Measurements from ENCODE around the gene TIMM23.
"Not testable (repeated sequence)": the region's sequence is repeated elsewhere in the genome, so short reads cannot be mapped to it uniquely, and the experiment has no call there.

The TIMM23 gene

DNA sequence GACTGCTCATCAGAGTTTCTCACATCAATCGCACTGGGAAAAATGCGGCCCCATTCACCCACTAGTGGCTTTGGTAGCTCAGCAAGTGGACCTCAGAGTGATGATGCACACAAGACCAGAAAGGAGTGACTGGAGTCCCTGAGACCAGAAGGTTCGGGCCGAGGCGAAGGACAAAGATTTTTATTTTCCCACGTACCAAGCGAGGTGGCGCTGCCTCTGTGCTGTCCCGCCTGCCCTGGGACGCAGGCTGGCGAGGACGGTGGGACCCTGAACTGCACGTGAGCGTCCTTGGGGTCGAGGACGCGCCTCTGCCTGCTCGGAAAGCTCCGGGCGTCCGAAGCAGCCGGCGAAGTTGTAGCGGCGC is 565 bp upstream of the TIMM23 start:
- intact Hi-C loops (cut with micrococcal nuclease); H3K27me3 Mint-ChIP-seq; H3K9me3 Mint-ChIP-seq: not testable (repeated sequence)
- Mint-ChIP-seq H3K27ac (peak overlapping the region; percentile 94), H3K4me1 (ENCODE audit: low read depth) (peaks cover 39% of the 10 kb centered on the region), H3K36me3 (ENCODE audit: low read depth) (peaks cover 39% of the 10 kb centered on the region), H3K4me3 (peak overlapping the region; percentile 100)

DNA sequence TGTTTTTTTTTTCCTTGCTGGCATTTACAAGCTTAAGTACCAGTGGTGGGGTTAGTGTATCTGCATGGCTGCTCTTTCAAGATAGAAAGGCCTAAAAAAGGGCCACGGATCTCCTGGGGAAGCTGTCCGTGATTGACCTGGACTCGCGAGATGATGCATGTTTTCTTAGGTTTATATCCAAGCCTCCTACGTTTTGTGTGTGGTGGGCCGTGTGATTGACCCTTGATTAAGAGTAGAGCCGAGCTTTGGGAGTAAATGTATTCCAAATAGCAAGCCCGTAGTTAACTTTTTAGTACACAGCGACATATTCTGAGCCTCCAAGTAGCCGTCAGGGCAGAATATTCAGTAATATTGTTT is 502 bp downstream of the TIMM23 start:
- intact Hi-C loops (cut with micrococcal nuclease); H3K27me3 Mint-ChIP-seq; H3K9me3 Mint-ChIP-seq: not testable (repeated sequence)
- H3K27ac Mint-ChIP-seq: peak overlapping the region; percentile 94
- H3K36me3 Mint-ChIP-seq (ENCODE audit: low read depth): peaks cover 39% of the 10 kb centered on the region
- H3K4me3 Mint-ChIP-seq: peak overlapping the region; percentile 100
- peaks cover 34% of the 10 kb centered on the region for H3K4me1 Mint-ChIP-seq (ENCODE audit: low read depth)

DNA sequence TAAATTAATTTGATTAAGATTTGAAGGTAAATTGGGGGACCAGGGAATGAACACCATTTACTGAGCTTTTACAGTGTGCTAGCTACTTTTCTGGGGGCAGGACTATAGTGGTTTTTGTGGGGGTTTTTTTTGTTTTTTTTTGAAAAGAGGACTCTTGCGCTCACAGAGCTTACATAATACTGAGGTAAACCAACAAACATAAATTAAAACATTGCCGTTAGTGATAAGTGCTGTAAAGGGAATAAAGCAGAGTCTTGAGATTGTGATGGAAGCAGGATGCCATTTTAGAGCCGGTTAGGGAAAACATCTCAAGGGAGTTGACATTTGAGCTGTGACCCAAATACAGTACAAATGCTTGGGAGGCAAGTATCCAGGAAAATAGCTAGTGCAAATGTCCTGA is 1.8 kb downstream of the TIMM23 start:
- H3K27me3 Mint-ChIP-seq; H3K9me3 Mint-ChIP-seq; intact Hi-C loops (cut with micrococcal nuclease); H3K4me3 Mint-ChIP-seq: not testable (repeated sequence)
- Mint-ChIP-seq H3K27ac (peak overlapping the region; percentile 94), H3K36me3 (ENCODE audit: low read depth) (peaks cover 46% of the 10 kb centered on the region), H3K4me1 (ENCODE audit: low read depth) (peaks cover 34% of the 10 kb centered on the region)

DNA sequence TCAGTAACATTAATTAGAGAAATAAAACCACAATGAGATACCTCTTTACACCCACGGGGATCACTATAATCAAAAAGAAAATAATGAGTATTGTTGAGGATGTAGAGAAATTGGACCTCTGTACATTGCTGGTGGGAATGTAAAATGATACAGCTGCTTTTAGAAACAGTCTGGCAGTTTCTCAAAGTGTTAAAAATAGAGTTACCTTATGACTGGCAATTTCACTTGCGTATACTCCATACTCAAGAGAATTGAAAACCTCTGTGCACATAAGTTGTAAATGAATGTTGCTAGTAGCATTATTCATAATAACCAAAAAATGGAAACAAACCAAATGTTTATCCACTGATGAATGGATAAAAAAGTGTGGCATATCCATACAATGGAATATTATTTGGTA is 6.3 kb downstream of the TIMM23 start:
- H3K27ac Mint-ChIP-seq; intact Hi-C loops (cut with micrococcal nuclease): not testable (repeated sequence)
- peaks cover 33% of the 10 kb centered on the region for H3K36me3 Mint-ChIP-seq (ENCODE audit: low read depth)

DNA sequence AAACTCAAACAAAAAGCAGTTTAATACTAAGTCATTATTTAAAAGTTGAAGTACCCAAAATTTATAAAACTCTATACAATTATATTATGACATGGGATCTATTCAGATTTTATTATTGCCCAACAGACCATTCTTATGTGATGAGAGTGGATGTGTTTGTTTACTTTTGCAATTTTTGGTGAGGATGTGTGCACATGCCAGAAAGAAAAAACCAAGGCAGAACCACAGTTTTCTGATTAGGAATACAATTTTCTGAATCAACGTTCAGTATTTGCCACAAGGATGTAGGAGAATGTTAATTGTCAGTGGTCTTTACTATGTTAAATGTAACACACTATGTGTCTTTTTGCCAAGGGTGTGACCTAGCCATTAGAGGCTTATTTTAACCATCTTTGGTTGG is 9.1 kb downstream of the TIMM23 start:
- intact Hi-C loops (cut with micrococcal nuclease): loop anchor here (5.0 kb wide), 1 partner anchor 46 kb away; no protein-coding TSS in a partner anchor
- not testable (repeated sequence) for H3K9me3 Mint-ChIP-seq; H3K27ac Mint-ChIP-seq; H3K4me3 Mint-ChIP-seq; H3K27me3 Mint-ChIP-seq; H3K4me1 Mint-ChIP-seq (ENCODE audit: low read depth)
- H3K36me3 Mint-ChIP-seq (ENCODE audit: low read depth): peaks cover 33% of the 10 kb centered on the region

More for the DNA sequence above, 6.3 kb downstream of the TIMM23 start:
- H3K4me1 Mint-ChIP-seq (ENCODE audit: low read depth): peaks cover 11% of the 10 kb centered on the region
- H3K27me3 Mint-ChIP-seq, H3K9me3 Mint-ChIP-seq, H3K4me3 Mint-ChIP-seq: not testable (repeated sequence)

DNA sequence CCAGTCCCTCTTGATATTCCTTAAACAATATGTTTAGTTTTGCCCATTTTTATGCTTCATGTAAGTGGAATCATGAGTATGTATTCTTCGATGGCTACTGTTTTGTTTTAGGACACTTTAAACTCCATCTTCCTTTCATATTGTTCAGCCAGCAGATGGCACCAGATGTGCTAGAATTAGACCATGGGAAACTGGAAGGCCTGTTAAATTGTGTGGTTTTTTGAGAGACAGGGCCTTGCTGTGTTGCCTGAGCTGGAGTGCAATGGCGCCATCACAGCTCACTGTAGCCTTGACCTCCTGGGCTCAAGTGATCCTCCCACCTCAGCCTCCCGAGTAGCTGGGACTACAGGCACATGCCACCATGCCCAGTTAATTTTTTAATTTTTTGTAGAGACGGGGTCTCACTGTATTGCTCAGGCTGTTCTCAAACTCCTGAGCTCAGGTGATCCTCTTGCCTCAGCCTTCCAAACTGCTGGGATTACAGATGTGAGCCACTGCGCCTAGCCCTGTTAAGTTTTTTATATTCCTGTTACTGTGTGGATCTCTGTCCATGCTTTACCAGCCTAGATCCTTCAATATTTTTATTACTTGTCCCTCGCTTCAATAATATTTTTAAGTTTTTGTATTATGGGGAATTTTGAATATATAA is 11.4 kb downstream of the TIMM23 start:
- not testable (repeated sequence) for H3K9me3 Mint-ChIP-seq; H3K4me3 Mint-ChIP-seq; H3K27ac Mint-ChIP-seq; H3K27me3 Mint-ChIP-seq; H3K4me1 Mint-ChIP-seq (ENCODE audit: low read depth)
- peaks cover 47% of the 10 kb centered on the region for H3K36me3 Mint-ChIP-seq (ENCODE audit: low read depth)
- intact Hi-C loops (cut with micrococcal nuclease): loop anchor here (5.0 kb wide), 1 partner anchor 44 kb away; no protein-coding TSS in a partner anchor

DNA sequence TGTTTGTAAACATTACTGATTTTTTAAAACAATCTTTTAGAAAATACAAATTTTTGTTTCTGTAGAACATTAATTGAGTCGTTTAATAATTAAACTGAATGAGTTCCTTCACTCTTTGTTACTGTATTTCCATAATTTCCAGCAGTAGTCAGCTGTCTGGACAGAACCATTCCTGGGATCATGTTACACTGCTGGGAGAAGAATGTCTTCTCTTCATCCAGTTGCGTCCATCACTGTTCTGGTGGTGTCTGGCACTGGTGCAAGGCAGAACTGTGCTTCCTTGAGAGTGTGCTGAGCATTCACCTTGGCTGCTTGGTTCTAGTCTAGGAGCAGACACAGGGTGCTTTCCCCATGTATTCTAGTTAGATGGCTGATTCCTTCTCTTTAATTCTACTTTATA is 12.2 kb downstream of the TIMM23 start:
- not testable (repeated sequence) for H3K27me3 Mint-ChIP-seq; H3K9me3 Mint-ChIP-seq; H3K4me3 Mint-ChIP-seq; H3K27ac Mint-ChIP-seq; H3K4me1 Mint-ChIP-seq (ENCODE audit: low read depth)
- intact Hi-C loops (cut with micrococcal nuclease): loop anchor here (5.0 kb wide), 1 partner anchor 43 kb away; no protein-coding TSS in a partner anchor
- H3K36me3 Mint-ChIP-seq (ENCODE audit: low read depth): peaks cover 48% of the 10 kb centered on the region

DNA sequence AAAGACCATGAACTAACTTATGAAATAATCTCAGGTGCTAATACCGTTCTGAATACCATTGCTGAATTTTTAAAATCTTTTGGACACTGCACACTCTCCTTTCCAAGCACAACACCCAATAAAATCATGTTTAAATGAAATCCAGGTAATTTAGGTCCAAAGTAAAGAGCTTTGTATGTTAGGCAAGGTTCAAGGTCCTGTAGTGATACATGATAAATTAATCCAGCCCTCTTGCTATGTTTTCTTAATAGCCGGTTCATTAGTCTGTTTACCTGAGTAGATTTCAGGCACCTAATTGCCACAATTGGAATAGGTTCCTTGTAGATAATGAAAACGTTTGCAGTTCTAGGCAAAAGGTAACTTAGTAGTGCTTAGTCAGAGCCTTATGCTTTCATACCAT is 13.3 kb downstream of the TIMM23 start:
- intact Hi-C loops (cut with micrococcal nuclease); H3K4me3 Mint-ChIP-seq; H3K9me3 Mint-ChIP-seq; H3K4me1 Mint-ChIP-seq (ENCODE audit: low read depth); H3K27me3 Mint-ChIP-seq; H3K27ac Mint-ChIP-seq: not testable (repeated sequence)
- H3K36me3 Mint-ChIP-seq (ENCODE audit: low read depth): peaks cover 55% of the 10 kb centered on the region

DNA sequence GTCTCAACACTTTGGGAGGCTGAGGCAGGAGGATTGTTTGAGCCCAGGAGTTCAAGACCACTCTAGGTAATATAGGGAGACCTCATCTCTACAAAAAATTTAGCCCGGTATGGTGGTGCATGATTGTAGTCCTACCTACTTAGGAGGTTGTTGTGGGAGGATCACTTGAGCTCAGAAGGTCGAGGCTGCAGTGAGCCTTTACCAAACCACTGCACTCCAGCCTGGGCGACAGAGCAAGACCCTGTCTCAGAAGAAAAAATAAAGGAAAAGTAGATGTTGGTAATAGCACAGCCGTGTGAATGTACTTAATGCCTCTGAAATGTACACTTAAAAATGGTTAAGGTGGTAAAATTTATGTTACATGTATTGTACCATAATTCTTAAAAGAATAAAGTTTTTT is 25.3 kb downstream of the TIMM23 start:
- H3K4me1 Mint-ChIP-seq (ENCODE audit: low read depth): no peaks in the 10 kb centered on the region
- no peaks in the 10 kb centered on the region for H3K27me3 Mint-ChIP-seq
- no peak overlapping the region for H3K4me3 Mint-ChIP-seq
- no peaks in the 10 kb centered on the region for H3K9me3 Mint-ChIP-seq
- H3K36me3 Mint-ChIP-seq (ENCODE audit: low read depth): peaks cover 77% of the 10 kb centered on the region
- intact Hi-C loops (cut with micrococcal nuclease): no loop called here
- H3K27ac Mint-ChIP-seq: no peak overlapping the region

DNA sequence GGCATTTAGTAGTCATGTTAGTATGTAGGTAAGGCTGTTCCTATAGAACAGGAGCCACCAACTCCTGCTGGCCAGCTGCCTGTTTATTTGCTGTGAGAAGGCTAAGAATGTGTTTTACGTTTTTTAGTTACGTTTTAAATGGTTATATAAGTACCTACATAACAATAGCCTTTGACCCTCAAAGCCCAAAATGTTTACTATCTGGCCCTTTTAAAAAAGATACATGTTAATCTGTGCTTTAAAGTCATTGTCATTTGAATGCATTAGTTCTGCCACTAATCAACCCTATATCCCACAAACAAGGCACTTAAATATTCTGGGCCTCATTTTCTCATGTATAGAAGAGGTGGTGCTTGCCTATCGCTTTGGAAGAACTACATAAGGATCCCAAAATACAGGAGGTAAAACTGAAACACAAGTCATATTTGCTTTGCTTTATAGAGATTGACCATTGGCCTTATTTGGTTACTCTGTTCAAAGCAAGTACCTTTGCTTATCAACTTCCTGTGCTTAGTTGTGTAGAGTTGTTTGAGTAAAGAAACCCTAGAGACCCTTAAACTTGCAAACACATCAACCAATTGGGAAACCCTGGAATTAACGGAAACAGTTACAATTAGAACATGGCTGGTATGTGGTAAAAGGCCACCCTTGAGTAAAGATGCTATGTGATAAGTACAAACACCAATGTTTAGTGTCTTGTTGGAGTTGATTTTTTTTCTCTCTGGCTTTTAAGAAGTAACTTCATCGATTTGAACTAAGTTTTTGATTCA is 25.9 kb downstream of the TIMM23 start:
- no peak overlapping the region for H3K27ac Mint-ChIP-seq
- peaks cover 77% of the 10 kb centered on the region for H3K36me3 Mint-ChIP-seq (ENCODE audit: low read depth)

DNA sequence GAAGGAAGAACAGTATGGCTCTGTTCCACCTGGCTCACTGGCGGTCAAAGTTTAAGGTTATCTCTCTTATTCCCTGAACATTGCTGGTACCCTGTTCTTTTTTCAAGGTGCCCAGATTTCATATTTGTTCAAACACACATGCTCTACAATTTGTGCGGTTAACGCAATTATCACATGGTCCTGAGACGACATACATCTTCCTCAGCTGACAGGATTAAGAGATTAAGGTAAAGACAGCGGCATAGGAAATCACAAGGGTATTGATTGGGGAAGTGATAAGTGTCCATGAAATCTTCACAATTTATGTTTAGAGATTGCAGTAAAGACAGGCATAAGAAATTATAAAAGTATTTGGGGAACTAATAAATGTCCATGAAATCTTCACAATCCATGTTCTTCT is 27.7 kb downstream of the TIMM23 start:
- intact Hi-C loops (cut with micrococcal nuclease); H3K4me1 Mint-ChIP-seq (ENCODE audit: low read depth); H3K27ac Mint-ChIP-seq; H3K27me3 Mint-ChIP-seq; H3K9me3 Mint-ChIP-seq; H3K4me3 Mint-ChIP-seq: not testable (repeated sequence)
- H3K36me3 Mint-ChIP-seq (ENCODE audit: low read depth): peaks cover 83% of the 10 kb centered on the region

More for the DNA sequence above, 25.9 kb downstream of the TIMM23 start:
- Mint-ChIP-seq H3K9me3 (no peaks in the 10 kb centered on the region), H3K4me1 (ENCODE audit: low read depth) (no peaks in the 10 kb centered on the region), H3K4me3 (no peak overlapping the region), H3K27me3 (no peaks in the 10 kb centered on the region)
- intact Hi-C loops (cut with micrococcal nuclease): no loop called here

DNA sequence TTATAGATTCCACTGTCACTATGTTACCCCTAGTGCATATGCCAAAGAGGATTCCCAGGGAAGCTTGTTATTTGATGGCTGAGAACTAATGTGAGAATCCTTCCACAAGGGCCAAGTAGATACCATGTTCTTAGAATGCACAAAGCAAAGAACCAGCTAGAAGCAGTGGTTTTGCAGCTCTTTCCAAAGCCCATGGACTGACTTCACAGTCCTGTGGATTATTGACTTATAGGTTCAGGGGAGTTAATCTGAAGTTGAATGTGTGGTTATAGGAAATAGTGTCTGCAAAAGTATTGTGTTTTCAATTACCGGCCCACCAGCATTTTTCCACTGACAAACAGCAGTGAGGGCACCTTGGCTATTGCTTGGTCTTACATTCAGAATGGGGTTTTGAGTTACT is 28.2 kb downstream of the TIMM23 start:
- H3K27ac Mint-ChIP-seq: no peak overlapping the region
- H3K27me3 Mint-ChIP-seq: no peaks in the 10 kb centered on the region
- intact Hi-C loops (cut with micrococcal nuclease): no loop called here
- H3K9me3 Mint-ChIP-seq: no peaks in the 10 kb centered on the region
- H3K4me1 Mint-ChIP-seq (ENCODE audit: low read depth): no peaks in the 10 kb centered on the region
- H3K36me3 Mint-ChIP-seq (ENCODE audit: low read depth): peaks cover 89% of the 10 kb centered on the region
- H3K4me3 Mint-ChIP-seq: no peak overlapping the region

DNA sequence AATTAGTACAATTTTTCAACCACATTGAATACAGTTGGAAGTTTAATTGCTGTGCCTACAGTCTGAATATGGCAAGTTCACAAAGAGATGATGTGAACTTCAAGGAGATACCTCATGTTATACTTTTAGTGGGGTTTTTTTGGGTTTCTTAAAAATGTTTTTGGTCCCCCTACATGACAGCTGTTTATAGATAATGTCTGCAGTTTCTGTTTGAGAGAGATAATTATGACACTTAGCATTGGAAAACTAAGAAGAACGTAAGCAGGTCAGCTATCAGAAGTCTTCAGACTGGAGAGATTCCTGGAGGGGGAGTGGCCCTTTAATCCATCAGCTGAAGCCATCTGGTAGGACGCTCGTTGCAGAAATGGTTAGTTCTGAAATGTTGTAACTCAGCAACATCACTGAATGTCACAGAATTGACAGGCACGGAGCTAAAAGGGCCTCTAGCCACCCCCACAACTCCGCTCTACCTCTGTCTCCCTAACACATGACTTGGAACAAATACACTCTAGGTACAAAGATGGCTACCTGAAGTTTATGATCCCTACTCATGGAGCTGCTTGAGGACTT is 29.0 kb downstream of the TIMM23 start:
- Mint-ChIP-seq H3K27ac (no peak overlapping the region), H3K4me3 (no peak overlapping the region), H3K36me3 (ENCODE audit: low read depth) (peaks cover 94% of the 10 kb centered on the region), H3K4me1 (ENCODE audit: low read depth) (no peaks in the 10 kb centered on the region), H3K27me3 (no peaks in the 10 kb centered on the region), H3K9me3 (no peaks in the 10 kb centered on the region)
- intact Hi-C loops (cut with micrococcal nuclease): no loop called here

DNA sequence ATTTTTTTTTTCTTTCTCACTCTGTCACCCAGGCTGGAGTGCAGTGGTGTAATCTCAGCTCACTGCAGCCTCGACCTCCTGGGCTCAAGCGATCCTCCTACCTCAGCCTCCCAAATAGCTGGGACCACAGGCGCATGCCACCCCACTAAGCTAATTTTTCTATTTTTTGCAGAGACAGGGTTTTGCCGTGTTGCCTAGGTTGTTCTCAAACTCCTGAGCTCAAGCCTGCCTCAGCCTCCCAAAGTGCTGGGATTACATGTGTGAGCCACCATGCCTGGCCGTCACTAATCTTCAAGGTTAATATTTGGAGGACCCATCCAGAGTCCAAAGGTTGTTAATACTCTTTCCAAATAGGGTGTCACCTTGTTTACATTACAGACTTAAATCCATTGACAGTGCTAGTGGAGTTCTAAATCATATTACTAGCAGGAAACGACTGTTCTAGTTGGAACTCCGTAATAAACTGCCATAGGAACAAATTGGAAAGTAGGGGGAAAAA is 29.9 kb downstream of the TIMM23 start:
- H3K27me3 Mint-ChIP-seq; H3K4me3 Mint-ChIP-seq; H3K9me3 Mint-ChIP-seq; intact Hi-C loops (cut with micrococcal nuclease); H3K27ac Mint-ChIP-seq; H3K4me1 Mint-ChIP-seq (ENCODE audit: low read depth): not testable (repeated sequence)
- H3K36me3 Mint-ChIP-seq (ENCODE audit: low read depth): peaks cover 94% of the 10 kb centered on the region

Data from dendritic cell treated with granulocyte-macrophage colony-stimulating factor and Interleukin-4, amounts not matched to agents 40 ng/mL and 50 ng/mL, for 4 days (primary cell).